GM12801 (cell line): Measurements from ENCODE around the gene TCEANC2.

Experiments
- TF ChIP-seq, protein P1 (sequence below): IDR thresholded peaks from one replicate; pipeline ENCODE4 v1.5.1; 2011; ENCODE audit warnings: control low read depth; ENCODE audit not compliant: insufficient read length; ENCODE audit errors: extremely low read depth

TCEANC2 gene

DNA sequence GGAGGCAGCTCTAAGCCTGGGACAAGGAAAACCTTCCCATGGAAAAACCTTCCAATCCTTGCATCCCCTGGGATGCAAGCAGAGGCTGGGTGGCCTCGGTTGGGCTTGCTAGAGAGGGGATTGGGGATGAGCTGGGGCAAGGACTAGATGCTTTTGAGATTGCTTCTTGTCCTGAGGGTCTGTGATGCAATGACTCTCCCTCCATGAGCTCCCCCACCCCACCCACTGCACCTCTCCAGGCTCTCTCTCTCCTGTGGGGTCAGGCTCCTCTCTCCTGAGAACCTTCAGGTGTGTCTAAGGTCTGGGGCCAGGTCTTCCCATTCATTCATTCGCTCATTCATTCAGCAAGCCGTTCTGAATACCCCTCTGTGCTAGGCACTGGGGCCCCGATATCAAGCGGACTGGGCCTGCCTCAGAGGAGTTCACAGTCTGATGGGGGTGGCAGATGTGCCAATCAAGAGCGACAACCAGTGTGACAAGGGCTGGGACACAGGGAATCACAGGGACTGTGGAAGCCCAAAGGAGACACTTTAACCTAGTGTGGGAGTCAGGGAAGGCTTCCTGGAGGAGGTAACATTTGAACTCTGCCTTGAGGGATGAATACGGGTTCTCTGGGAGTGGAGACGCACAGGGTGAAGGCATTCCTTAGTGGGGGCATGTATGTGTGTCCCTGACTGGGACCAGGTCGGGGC, 41.9 kb upstream of the TCEANC2 start:
- TF ChIP-seq, protein P1, sequence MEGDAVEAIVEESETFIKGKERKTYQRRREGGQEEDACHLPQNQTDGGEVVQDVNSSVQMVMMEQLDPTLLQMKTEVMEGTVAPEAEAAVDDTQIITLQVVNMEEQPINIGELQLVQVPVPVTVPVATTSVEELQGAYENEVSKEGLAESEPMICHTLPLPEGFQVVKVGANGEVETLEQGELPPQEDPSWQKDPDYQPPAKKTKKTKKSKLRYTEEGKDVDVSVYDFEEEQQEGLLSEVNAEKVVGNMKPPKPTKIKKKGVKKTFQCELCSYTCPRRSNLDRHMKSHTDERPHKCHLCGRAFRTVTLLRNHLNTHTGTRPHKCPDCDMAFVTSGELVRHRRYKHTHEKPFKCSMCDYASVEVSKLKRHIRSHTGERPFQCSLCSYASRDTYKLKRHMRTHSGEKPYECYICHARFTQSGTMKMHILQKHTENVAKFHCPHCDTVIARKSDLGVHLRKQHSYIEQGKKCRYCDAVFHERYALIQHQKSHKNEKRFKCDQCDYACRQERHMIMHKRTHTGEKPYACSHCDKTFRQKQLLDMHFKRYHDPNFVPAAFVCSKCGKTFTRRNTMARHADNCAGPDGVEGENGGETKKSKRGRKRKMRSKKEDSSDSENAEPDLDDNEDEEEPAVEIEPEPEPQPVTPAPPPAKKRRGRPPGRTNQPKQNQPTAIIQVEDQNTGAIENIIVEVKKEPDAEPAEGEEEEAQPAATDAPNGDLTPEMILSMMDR, result no peak

DNA sequence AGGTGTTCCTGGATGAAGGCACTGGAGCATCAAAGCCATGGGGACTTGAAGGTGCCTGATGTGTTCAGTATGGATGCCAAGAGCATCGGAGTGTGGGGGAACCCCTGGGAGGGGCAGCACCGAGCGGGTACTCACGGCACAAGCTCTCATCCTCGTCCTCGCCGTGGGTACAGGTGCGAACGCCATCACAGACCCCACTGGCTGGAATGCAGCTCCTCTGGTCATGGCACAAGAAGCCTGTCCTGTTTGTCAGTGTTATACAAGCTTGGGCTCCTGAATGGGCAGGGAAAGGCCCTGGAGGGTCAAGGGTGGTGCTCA, 41.4 kb upstream of the TCEANC2 start:
- TF ChIP-seq, protein P1, result no peak

DNA sequence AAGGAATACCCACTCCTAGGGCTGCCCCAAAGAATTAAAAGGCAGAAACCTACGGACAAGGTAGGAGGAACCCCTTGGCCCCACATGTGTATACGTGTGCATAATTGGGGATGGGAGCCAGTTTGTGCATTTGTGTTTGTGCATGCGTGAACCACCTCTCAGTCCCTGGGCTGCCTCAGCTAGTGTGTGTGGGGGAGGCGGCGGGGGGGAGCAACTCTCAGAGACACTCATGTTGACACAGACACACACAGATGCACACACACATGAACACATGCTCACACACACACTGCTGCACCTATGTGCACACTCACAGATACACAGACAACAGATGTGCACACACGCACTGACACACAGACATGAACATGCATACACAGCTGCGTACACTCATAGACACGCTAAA, 40.5 kb upstream of the TCEANC2 start:
- TF ChIP-seq, protein P1, result no peak

DNA sequence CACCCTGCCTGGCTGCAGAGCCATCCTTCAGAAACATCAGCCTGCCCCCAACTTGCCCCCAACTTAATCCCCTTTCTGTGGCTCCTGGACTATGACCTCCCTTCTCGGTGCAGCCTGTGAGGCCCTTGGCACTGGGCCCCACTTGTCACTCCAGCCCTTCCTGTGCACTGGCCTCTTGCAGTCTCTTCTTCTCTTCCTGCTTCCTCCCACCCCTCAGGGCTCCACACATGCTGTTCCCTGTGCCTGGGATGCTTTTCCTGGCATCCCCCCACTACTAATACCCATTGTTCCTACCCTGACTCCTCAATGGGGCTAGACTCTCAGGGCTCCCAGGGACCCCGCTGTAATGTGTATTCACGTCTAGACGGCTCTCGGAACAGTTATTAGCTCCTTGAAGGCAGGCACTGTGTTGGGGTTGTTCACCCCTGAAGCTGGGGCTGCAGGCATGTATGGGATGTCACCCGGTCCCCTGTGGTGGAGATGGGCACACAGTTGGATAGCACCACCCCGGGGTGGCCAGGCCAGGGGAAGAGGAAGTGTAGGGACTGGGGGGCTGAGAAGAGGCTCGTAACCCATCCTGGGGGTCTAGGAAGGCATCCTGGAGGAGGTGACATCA, 39.9 kb upstream of the TCEANC2 start:
- TF ChIP-seq, protein P1, result no peak

DNA sequence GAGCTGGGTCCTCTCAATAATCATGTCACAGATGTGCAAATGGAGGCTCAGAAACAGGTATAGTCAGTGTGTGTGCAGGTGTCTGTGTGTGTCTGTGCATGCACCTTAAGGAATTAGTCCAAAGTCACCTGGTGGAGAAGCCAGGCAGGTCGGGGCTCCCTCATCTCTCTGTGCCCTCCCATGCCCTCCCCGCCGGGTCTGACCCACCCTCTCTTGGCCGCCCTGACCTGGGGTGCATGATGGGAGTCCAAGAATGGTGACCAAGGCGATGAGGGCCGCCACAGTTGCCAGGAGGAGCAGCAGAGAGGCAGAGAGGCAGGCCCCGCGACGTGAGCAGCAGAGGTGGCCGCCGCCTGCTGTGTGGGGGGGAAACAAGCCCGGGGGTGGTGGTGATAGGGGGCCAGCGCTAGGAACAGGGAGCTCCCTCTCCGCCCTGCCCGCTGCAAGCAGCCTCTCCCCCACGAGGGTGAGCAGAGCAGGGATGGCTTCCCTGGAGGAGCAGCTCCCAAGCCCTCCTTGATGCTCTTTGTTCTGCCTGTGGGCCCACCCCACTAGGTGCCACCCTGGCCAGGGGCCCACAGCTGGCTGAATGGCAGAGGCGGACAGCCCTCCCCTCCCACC, 39.3 kb upstream of the TCEANC2 start:
- TF ChIP-seq, protein P1, result no peak

DNA sequence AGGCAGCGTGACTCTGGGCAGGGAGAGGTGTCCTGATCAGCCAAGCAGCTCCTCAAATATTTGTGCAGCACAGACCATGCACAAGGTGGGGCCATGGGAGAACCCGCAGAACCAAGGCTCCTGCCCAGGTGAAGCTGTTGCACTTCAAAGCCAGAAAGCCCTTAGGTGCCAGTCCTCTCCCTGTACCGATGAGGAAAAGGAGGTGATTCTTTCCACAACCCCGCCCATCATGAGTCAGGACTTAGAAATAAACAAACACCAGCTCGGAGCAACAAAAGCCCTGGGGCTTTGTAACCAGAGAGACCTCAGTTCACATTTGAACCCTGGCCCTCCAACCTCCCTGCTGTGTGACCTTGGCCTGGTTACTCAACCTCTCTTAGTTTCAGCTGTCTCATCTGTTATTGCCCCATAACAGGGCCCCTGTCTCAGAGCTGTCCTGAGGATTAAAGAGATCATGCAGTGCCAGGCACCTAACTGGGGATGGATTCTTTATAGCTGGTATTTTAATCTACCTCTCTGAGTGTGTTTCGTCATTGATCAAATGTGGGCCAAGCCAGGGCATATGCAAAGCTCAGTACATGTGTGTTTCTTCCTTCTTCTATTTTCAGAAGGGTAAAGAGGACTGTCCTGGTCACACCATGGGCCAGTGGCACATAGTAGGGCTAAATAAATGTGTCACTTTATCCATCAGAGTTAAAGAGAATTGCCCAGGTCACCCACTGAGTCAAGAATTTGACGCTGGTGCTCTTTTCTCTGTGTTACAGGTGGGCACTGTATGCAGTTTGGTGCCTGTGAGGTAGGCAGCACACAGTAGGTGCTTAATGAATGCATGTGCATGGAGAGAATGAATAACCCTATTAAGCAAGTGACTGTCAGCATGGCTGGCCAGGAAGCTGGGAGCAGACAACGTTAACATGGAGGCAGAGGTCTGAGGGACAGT, 36.8 kb upstream of the TCEANC2 start:
- TF ChIP-seq, protein P1, result no peak

DNA sequence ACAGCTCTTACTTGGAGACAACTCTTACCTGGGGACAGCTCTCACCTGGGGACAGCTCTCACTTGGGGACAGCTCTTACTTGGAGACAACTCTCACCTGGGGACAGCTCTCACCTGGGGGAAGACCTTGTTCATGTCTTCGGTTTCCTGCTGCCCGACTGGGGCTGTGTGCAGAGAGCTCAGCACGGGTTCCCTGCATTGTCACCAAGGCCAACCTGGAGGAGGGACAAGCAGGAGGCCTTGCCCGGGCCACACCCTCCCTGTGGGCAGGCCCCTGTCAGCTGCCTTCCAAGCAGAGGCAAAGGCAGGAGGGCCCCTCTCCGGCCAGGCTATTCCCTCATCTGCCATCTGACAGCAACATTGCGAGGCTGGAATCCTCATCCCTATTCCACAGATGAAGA, 35.4 kb upstream of the TCEANC2 start, which contains the start of gene LDLRAD1:
LDLRAD1 (minus strand) TSS at position 208 of the 400 bp plus-strand sequence; CDS start at position 134, 74 bp downstream.
- TF ChIP-seq, protein P1, result no peak
